Activated CD4-positive, alpha-beta memory T cell treated with anti-CD3 and anti-CD28 coated beads, Interleukin-2, amount 10 ng/mL, durations not matched to agents 7 days and 5 days (primary cell): ENCODE results near the gene ALDH3A1. TPM values are rescaled to one million over a fixed set of nuclear protein-coding genes. Genes with fewer than 3 reads are reported as not detected.

ENCODE experiments used
- CTCF ChIA-PET: fragments of 350-600 bp; sonication (Branson Sonifier 250); formaldehyde crosslinking; loops from one replicate; lab custom pipeline; 2021; ENCODE audit warnings: antibody characterized with exemption, inconsistent platforms; lab: Charles Lee
- POLR2A ChIA-PET: fragments of 350-600 bp; sonication (Branson Sonifier 250); formaldehyde crosslinking; loops from one replicate; lab custom pipeline; 2021; ENCODE audit warnings: antibody characterized with exemption; lab: Charles Lee
- DNase-seq: peaks from one replicate; pipeline ENCODE4 v3.0.0-alpha.2; 2020
- H3K27ac Mint-ChIP-seq: one replicate; pipeline ENCODE4 v1.8.0; 2021; ENCODE audit warnings: mild to moderate bottlenecking, mixed read lengths
- H3K27me3 Mint-ChIP-seq: one replicate; pipeline ENCODE4 v1.8.0; 2021; ENCODE audit warnings: mixed read lengths
- H3K36me3 Mint-ChIP-seq: one replicate; pipeline ENCODE4 v1.8.0; 2021; ENCODE audit warnings: low read depth, mixed read lengths
- H3K4me1 Mint-ChIP-seq: one replicate; pipeline ENCODE4 v1.8.0; 2021; ENCODE audit warnings: mixed read lengths
- H3K4me3 Mint-ChIP-seq: one replicate; pipeline ENCODE4 v1.8.0; 2021; ENCODE audit warnings: mild to moderate bottlenecking, mixed read lengths
- H3K9me3 Mint-ChIP-seq: one replicate; pipeline ENCODE4 v1.8.0; 2021; ENCODE audit warnings: mixed read lengths
- total RNA-seq, 2 experiments: library from RNA; stranded (reverse); gene quantifications; one replicate each; pipeline ENCODE4 v1.2.3, GENCODE V29; 2021

Gene ALDH3A1
- total RNA-seq, 2 experiments from 2014 or later, result not detected

DNA sequence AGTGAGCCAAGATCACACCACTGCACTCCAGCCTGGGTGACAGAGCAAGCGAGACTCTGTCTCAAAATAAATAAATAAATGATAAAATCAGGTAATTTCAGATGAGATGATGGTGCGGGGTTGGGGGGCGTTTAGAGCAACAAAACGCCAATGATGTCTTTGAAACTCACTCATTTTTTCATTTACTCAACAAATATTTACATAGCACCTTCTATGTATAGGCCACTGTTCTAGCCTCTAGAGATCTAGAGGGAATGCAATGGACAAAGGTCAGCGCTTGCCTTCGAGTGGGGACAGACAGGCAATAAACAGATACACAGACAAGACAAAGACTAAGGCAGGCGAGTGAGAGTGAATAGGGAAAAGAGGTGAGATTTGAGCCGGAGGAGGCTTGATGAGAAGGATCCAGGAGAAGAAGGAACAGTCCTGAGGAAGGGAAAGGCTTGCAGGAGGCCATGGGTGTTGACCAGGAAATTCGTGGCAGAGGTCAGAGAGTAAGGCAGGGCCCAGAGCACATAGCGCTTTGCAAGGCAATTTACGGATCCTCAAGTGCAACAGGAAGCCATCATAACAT is 14.1 kb downstream of the ALDH3A1 start:
- no peaks in the 10 kb centered on the region for H3K36me3 Mint-ChIP-seq
- H3K4me1 Mint-ChIP-seq, result no peaks in the 10 kb centered on the region
- H3K27me3 Mint-ChIP-seq, result no peaks in the 10 kb centered on the region
- DNase-seq, result no peak
- CTCF ChIA-PET, result no interaction called here
- POLR2A ChIA-PET, result no interaction called here
- no peak overlapping the region for H3K27ac Mint-ChIP-seq
- H3K9me3 Mint-ChIP-seq, result no peaks in the 10 kb centered on the region
- H3K4me3 Mint-ChIP-seq, result no peak overlapping the region

- POLR2A ChIA-PET, result no interaction called here
- DNase-seq, result no peak
- H3K4me1 Mint-ChIP-seq, result no peaks in the 10 kb centered on the region
Observed at GRCh38 chr17:19731626-19732025, 16.5 kb downstream of the ALDH3A1 start.

GRCh38 chr17:19730843-19731242 is 17.3 kb downstream of the ALDH3A1 start:
- no peak overlapping the region for H3K4me3 Mint-ChIP-seq
- H3K36me3 Mint-ChIP-seq, result no peaks in the 10 kb centered on the region
- no peak overlapping the region for H3K27ac Mint-ChIP-seq
- DNase-seq, result no peak
- H3K4me1 Mint-ChIP-seq, result no peaks in the 10 kb centered on the region
- H3K9me3 Mint-ChIP-seq, result no peaks in the 10 kb centered on the region
- CTCF ChIA-PET, result no interaction called here
- H3K27me3 Mint-ChIP-seq, result peaks cover 4% of the 10 kb centered on the region
- POLR2A ChIA-PET, result no interaction called here

More at GRCh38 chr17:19731626-19732025, 16.5 kb downstream of the ALDH3A1 start:
- no peaks in the 10 kb centered on the region for H3K9me3 Mint-ChIP-seq
- no peaks in the 10 kb centered on the region for H3K36me3 Mint-ChIP-seq
- peaks cover under 1% of the 10 kb centered on the region for H3K27me3 Mint-ChIP-seq
- no peak overlapping the region for H3K27ac Mint-ChIP-seq
- no peak overlapping the region for H3K4me3 Mint-ChIP-seq
- CTCF ChIA-PET, result interaction anchor here (0.6 to 1.0 kb wide), 2 partner anchors 13 to 27 kb away, joined by 3 read pairs; no protein-coding TSS in a partner anchor

GRCh38 chr17:19729900-19730299 is 18.2 kb downstream of the ALDH3A1 start:
- ChIA-PET POLR2A (no interaction called here), CTCF (interaction anchor here (2.5 kb wide), 1 partner anchor 15 kb away, joined by 7 read pairs; no protein-coding TSS in a partner anchor)
- no peak overlapping the region for H3K27ac Mint-ChIP-seq
- peaks cover 7% of the 10 kb centered on the region for H3K27me3 Mint-ChIP-seq
- H3K4me3 Mint-ChIP-seq, result no peak overlapping the region
- no peak for DNase-seq
- H3K4me1 Mint-ChIP-seq, result peaks cover 5% of the 10 kb centered on the region
- H3K36me3 Mint-ChIP-seq, result no peaks in the 10 kb centered on the region
- H3K9me3 Mint-ChIP-seq, result no peaks in the 10 kb centered on the region

GRCh38 chr17:19728084-19728495 is 20.0 kb downstream of the ALDH3A1 start:
- H3K9me3 Mint-ChIP-seq, result no peaks in the 10 kb centered on the region
- peaks cover 12% of the 10 kb centered on the region for H3K4me1 Mint-ChIP-seq
- H3K36me3 Mint-ChIP-seq, result no peaks in the 10 kb centered on the region
- ChIA-PET CTCF (interaction anchor here (1.3 to 2.5 kb wide), 3 partner anchors 17 to 38 kb away, joined by 3 to 7 read pairs (median 5); no protein-coding TSS in a partner anchor), POLR2A (no interaction called here)
- peaks cover 7% of the 10 kb centered on the region for H3K27me3 Mint-ChIP-seq
- no peak overlapping the region for H3K27ac Mint-ChIP-seq
- H3K4me3 Mint-ChIP-seq, result no peak overlapping the region
- no peak for DNase-seq

DNA sequence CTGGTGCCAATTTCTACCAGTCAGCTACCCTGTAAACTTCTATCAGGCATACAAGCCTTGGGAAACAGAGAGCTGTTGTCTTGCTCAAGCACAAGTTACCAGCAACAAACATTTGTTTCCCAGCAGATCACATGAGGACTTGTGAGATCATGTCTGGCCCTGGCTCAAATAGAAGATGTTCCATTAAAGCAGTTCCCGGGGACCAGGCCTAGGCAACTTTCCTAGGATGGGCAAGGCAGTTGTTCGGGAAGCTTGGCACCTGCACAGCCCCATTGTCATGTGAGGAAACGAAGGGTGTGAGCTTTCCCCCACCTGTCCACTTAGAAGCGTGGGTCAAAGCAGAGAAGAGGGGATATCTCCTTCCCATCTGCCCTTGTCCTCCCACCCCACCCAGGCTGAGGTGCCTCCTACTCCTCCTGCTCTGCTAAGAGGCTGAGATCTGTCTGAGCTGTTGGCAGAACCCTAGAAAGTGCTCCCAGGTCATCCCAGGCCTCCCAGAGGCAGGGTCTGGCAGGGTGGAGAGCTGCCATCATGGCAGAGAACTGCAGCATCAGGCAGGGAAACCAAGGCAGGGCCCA is 20.5 kb downstream of the ALDH3A1 start:
- CTCF ChIA-PET, result interaction anchor here (1.3 to 2.5 kb wide), 3 partner anchors 17 to 39 kb away, joined by 3 to 7 read pairs (median 5); no protein-coding TSS in a partner anchor

GRCh38 chr17:19726631-19727376 is 21.3 kb downstream of the ALDH3A1 start:
- H3K4me3 Mint-ChIP-seq, result no peak overlapping the region
- ChIA-PET CTCF (interaction anchor here (1.3 to 2.1 kb wide), 2 partner anchors 36 to 40 kb away, joined by 3 to 5 read pairs; no protein-coding TSS in a partner anchor), POLR2A (no interaction called here)
- H3K9me3 Mint-ChIP-seq, result no peaks in the 10 kb centered on the region
- DNase-seq, result no peak
- no peaks in the 10 kb centered on the region for H3K36me3 Mint-ChIP-seq
- peaks cover 7% of the 10 kb centered on the region for H3K27me3 Mint-ChIP-seq
- H3K4me1 Mint-ChIP-seq, result peaks cover 12% of the 10 kb centered on the region
- H3K27ac Mint-ChIP-seq, result no peak overlapping the region

More for the DNA sequence above, 20.5 kb downstream of the ALDH3A1 start:
- Mint-ChIP-seq H3K36me3 (no peaks in the 10 kb centered on the region), H3K9me3 (no peaks in the 10 kb centered on the region), H3K27me3 (peaks cover 7% of the 10 kb centered on the region), H3K4me1 (peaks cover 12% of the 10 kb centered on the region), H3K4me3 (no peak overlapping the region), H3K27ac (no peak overlapping the region)
- no peak for DNase-seq
- POLR2A ChIA-PET, result no interaction called here

GRCh38 chr17:19725486-19725885 is 22.6 kb downstream of the ALDH3A1 start:
- no peak for DNase-seq
- Mint-ChIP-seq H3K27me3 (peaks cover 7% of the 10 kb centered on the region), H3K4me3 (no peak overlapping the region), H3K36me3 (no peaks in the 10 kb centered on the region), H3K9me3 (no peaks in the 10 kb centered on the region), H3K4me1 (peaks cover 12% of the 10 kb centered on the region), H3K27ac (no peak overlapping the region)
- ChIA-PET POLR2A (no interaction called here), CTCF (no interaction called here)

- peak; percentile 57 for DNase-seq
- no peak overlapping the region for H3K27ac Mint-ChIP-seq
- peak overlapping the region; percentile 13 for H3K4me3 Mint-ChIP-seq
- no peaks in the 10 kb centered on the region for H3K36me3 Mint-ChIP-seq
- H3K9me3 Mint-ChIP-seq, result no peaks in the 10 kb centered on the region
- ChIA-PET CTCF (no interaction called here), POLR2A (no interaction called here)
- peaks cover 7% of the 10 kb centered on the region for H3K27me3 Mint-ChIP-seq
- peaks cover 12% of the 10 kb centered on the region for H3K4me1 Mint-ChIP-seq
Observed at GRCh38 chr17:19724501-19725420, 23.3 kb downstream of the ALDH3A1 start.

DNA sequence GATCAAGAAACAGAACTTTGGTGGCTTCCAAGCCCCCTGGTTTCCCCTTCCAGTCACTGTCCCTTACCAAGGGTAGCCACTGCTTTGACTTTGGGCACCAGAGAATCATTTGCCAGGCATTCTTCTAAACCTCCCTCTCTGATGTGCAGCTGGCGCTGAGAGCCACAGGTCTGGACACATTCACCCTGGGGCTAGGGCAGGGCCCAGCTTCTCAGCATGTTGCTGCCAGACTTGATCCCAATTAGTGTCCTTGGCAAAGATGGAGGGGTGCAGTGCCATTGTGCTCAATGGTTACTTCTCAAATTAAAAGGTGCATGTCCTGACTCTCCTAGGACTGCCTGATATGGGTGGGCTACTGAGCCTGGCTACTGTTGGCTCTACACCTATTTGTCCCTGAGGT is 24.1 kb downstream of the ALDH3A1 start:
- Mint-ChIP-seq H3K27ac (no peak overlapping the region), H3K4me3 (no peak overlapping the region), H3K9me3 (no peaks in the 10 kb centered on the region), H3K4me1 (peaks cover 12% of the 10 kb centered on the region), H3K36me3 (no peaks in the 10 kb centered on the region), H3K27me3 (peaks cover 7% of the 10 kb centered on the region)
- POLR2A ChIA-PET, result interaction anchor here (1.1 kb wide), 1 partner anchor 77 kb away, joined by 3 read pairs; no protein-coding TSS in a partner anchor
- CTCF ChIA-PET, result no interaction called here
- no peak for DNase-seq

DNA sequence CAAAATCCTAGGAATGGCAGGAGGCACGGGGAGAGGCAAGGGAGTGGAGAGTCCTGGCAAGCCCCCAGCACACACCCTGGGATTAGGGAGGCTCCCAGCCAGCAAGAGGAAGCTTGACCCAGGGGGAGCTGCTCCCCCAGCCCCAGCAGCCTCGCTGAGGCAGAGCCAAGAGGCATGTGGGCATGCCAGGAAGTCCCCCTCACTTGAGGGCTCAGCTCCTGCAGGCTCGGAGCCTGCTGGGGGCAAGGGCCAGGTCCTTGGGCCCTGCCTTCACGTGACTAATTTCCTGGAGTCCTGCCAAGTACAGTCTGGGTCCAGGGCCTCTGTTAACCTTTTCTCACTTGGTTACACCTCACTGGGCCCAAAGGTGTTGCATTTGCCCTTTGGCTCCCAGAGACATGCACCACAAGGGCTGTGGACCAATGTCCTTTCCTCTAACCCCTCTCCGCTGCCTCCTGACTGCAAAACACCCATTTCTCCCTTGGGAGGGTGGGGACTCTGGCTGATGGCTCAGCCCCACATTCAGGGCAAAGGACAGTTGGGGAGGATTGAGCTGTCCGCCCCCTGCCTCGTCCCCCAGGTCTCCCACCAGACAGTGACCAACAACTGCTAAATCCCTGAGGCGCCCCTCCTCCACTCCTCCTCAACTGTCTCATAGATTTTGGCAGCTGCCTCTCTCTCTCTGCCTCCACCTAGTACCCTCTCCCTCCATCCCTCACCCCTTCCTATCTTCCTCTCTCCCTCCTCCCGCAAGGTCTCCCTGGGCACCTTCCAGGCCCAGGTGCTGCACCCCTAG is 27.3 kb downstream of the ALDH3A1 start:
- H3K36me3 Mint-ChIP-seq, result no peaks in the 10 kb centered on the region
- no peak for DNase-seq
- peaks cover 12% of the 10 kb centered on the region for H3K4me1 Mint-ChIP-seq
- H3K27me3 Mint-ChIP-seq, result peaks cover 3% of the 10 kb centered on the region
- CTCF ChIA-PET, result no interaction called here
- no peaks in the 10 kb centered on the region for H3K9me3 Mint-ChIP-seq
- H3K4me3 Mint-ChIP-seq, result no peak overlapping the region
- no peak overlapping the region for H3K27ac Mint-ChIP-seq
- POLR2A ChIA-PET, result no interaction called here

DNA sequence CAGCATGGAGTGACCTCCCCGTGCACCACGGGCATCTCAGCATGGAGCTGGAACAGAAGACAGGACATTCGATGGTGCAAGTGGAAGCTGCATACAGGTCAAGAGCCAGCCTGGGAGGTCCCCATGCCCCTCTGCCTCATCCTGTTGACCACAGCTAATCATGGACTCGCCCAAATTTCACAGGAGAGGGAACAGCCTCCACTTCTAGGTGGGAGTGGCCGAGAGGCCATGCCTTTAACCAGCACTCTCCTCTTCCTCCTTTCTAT is 28.0 kb downstream of the ALDH3A1 start:
- CTCF ChIA-PET, result no interaction called here
- Mint-ChIP-seq H3K4me1 (peaks cover 9% of the 10 kb centered on the region), H3K4me3 (no peak overlapping the region), H3K27ac (no peak overlapping the region), H3K9me3 (no peaks in the 10 kb centered on the region), H3K27me3 (no peaks in the 10 kb centered on the region), H3K36me3 (no peaks in the 10 kb centered on the region)
- DNase-seq, result no peak
- POLR2A ChIA-PET, result no interaction called here
